HCT116 (cell line): ENCODE results near the gene TAF6L. TPM values are rescaled to one million over a fixed set of nuclear protein-coding genes. Genes with fewer than 3 reads are reported as not detected.

ENCODE experiments used
- ATAC-seq: fragments of 200-7000 bp; cut with Tn5 transposase; 2 replicates; pipeline ENCODE4 v1.9.1; 2020; ENCODE audit warnings: mild to moderate bottlenecking, moderate library complexity
- BruUV-seq: library from RNA; stranded (reverse); fragments of 400-500 nt; replicated peaks from 2 replicates; lab custom pipeline; 2021; lab: Mats Ljungman, UMichigan
- CTCF ChIA-PET: fragments of 300-600 bp; sonication (Branson Sonifier 250); formaldehyde crosslinking; loops from one replicate; lab custom pipeline; 2021; ENCODE audit warnings: antibody characterized with exemption; lab: Charles Lee
- POLR2A ChIA-PET: fragments of 300-600, 350-600 bp; sonication (Branson Sonifier 250); formaldehyde crosslinking; loops from one replicate; lab custom pipeline; 2021; ENCODE audit warnings: antibody characterized with exemption; lab: Charles Lee
- RAD21 ChIA-PET, 2 experiments: fragments of 300-600 bp; sonication (Branson Sonifier 250); formaldehyde crosslinking; loops; one replicate each; lab custom pipeline; 2023; ENCODE audit warnings: low total read pairs in 2 of 2; ENCODE audit not compliant: uncharacterized antibody in 2 of 2, unreplicated experiment in 2 of 2, low non-redundant PET in 1 of 2; lab: Charles Lee
- DNase-seq: peaks from one replicate; pipeline ENCODE4 v3.0.0-alpha.2; 2010; ENCODE audit warnings: low read depth, low spot score
- H2AFZ ChIP-seq: fragments of 200-600 bp; shearing (Covaris generic), sonication (generic); 2 replicates; pipeline ENCODE4 v1.6.1; 2017; ENCODE audit warnings: low read depth, mixed run types, mixed read lengths, antibody characterized with exemption, low read length; ENCODE audit not compliant: poor library complexity, severe bottlenecking
- H3K27ac ChIP-seq: 2 replicates; pipeline ENCODE4 v1.5.1; 2012; ENCODE audit warnings: low read depth, low read length
- H3K27me3 ChIP-seq: fragments of 200-600 bp; sonication (generic); 2 replicates; pipeline ENCODE4 v1.6.1; 2016; ENCODE audit warnings: mixed run types, low read length, mixed read lengths; ENCODE audit not compliant: insufficient read depth
- H3K36me3 ChIP-seq, 2 experiments: fragments of 200-500 bp in 1 of 2; fragments of 200-600 bp in 1 of 2; sonication (Bioruptor generic) in 1 of 2; sonication (generic) in 1 of 2; 2 replicates each; pipeline versions ENCODE4 v1.5.1 to v1.6.1; 2014 to 2016; ENCODE audit warnings: low read length in 2 of 2, inconsistent platforms in 1 of 2, mixed read lengths in 1 of 2, mixed run types in 1 of 2; ENCODE audit not compliant: insufficient read depth in 2 of 2, control insufficient read depth in 1 of 2
- H3K4me1 ChIP-seq, 2 experiments: fragments of 200-600 bp in 1 of 2; sonication (generic) in 1 of 2; 2 replicates each; pipeline versions ENCODE4 v1.5.1 to v1.6.1; 2012 to 2017; ENCODE audit warnings: low read length in 2 of 2, inconsistent platforms in 1 of 2, mild to moderate bottlenecking in 1 of 2, mixed read lengths in 1 of 2, mixed run types in 1 of 2, moderate library complexity in 1 of 2; ENCODE audit not compliant: insufficient read depth in 2 of 2, control insufficient read depth in 1 of 2
- H3K4me2 ChIP-seq: fragments of 200-600 bp; sonication (generic); 2 replicates; pipeline ENCODE4 v1.6.1; 2017; ENCODE audit warnings: mixed run types, low read length, mixed read lengths
- H3K4me3 ChIP-seq, 2 experiments: fragments of 200-600 bp in 1 of 2; sonication (generic) in 1 of 2; replicated peaks in 1 of 2; 2 replicates each; pipeline ENCODE4 v1.5.1; 2011 to 2016; ENCODE audit warnings: low read length in 2 of 2, control low read depth in 1 of 2, low read depth in 1 of 2, mild to moderate bottlenecking in 1 of 2, mixed read lengths in 1 of 2, mixed run types in 1 of 2
- H3K79me2 ChIP-seq: fragments of 200-600 bp; sonication (generic); 2 replicates; pipeline ENCODE4 v1.6.1; 2017; ENCODE audit warnings: mild to moderate bottlenecking, mixed run types, low read length, moderate library complexity, mixed read lengths; ENCODE audit not compliant: insufficient read depth
- H3K9ac ChIP-seq: fragments of 200-600 bp; sonication (generic); 2 replicates; pipeline ENCODE4 v1.6.1; 2016; ENCODE audit warnings: low read length, mixed read lengths
- H3K9me2 ChIP-seq: fragments of 200-600 bp; sonication (generic), shearing (Covaris generic); 2 replicates; pipeline ENCODE4 v1.6.1; 2017; ENCODE audit warnings: mixed run types, mild to moderate bottlenecking, moderate library complexity; ENCODE audit not compliant: insufficient read depth
- H3K9me3 ChIP-seq, 2 experiments: fragments of 200-500 bp in 1 of 2; fragments of 200-600 bp in 1 of 2; sonication (Bioruptor generic) in 1 of 2; sonication (generic) in 1 of 2; 2 replicates each; pipeline ENCODE4 v1.6.1; 2014 to 2017; ENCODE audit warnings: low read length in 2 of 2, mixed read lengths in 2 of 2, inconsistent platforms in 1 of 2, low read depth in 1 of 2, mild to moderate bottlenecking in 1 of 2, mixed run types in 1 of 2, moderate library complexity in 1 of 2; ENCODE audit not compliant: control insufficient read depth in 1 of 2, insufficient read depth in 1 of 2
- H4K20me1 ChIP-seq: fragments of 200-600 bp; sonication (generic), shearing (Covaris generic); 2 replicates; pipeline ENCODE4 v1.6.1; 2017; ENCODE audit warnings: mixed run types, mild to moderate bottlenecking, moderate library complexity; ENCODE audit not compliant: insufficient read depth
- ATF3 ChIP-seq: IDR thresholded peaks from 2 replicates; pipeline ENCODE4 v1.6.1; 2012
- CBX3 ChIP-seq: IDR thresholded peaks from 2 replicates; pipeline ENCODE4 v1.6.1; 2012; ENCODE audit warnings: low read depth
- ELF1 ChIP-seq: IDR thresholded peaks from 2 replicates; pipeline ENCODE4 v1.6.1; 2012; ENCODE audit warnings: low read depth, borderline replicate concordance
- EZH2 ChIP-seq: fragments of 200-600 bp; sonication (generic); IDR thresholded peaks from 2 replicates; pipeline ENCODE4 v1.6.1; 2017; ENCODE audit warnings: antibody characterized with exemption, mixed run types
- EZH2phosphoT487 ChIP-seq: fragments of 200-600 bp; IDR thresholded peaks from 2 replicates; pipeline ENCODE4 v1.6.1; 2018; ENCODE audit warnings: antibody characterized with exemption, borderline replicate concordance
- FOSL1 ChIP-seq: IDR thresholded peaks from 2 replicates; pipeline ENCODE4 v1.6.1; 2012; ENCODE audit warnings: low read depth
- MAX ChIP-seq: IDR thresholded peaks from 2 replicates; pipeline ENCODE4 v1.6.1; 2012
- POLR2A ChIP-seq: IDR thresholded peaks from 2 replicates; pipeline ENCODE4 v1.7.0; 2011; ENCODE audit warnings: borderline replicate concordance; ENCODE audit not compliant: insufficient read depth, insufficient read length; ENCODE audit errors: extremely low read depth
- POLR2AphosphoS5 ChIP-seq: IDR thresholded peaks from 2 replicates; pipeline ENCODE4 v1.6.1; 2011; ENCODE audit warnings: mild to moderate bottlenecking, low read depth, low read length, moderate library complexity
- RAD21 ChIP-seq: IDR thresholded peaks from 2 replicates; pipeline ENCODE4 v1.6.1; 2012; ENCODE audit warnings: low read depth, mild to moderate bottlenecking
- REST ChIP-seq: IDR thresholded peaks from 2 replicates; pipeline ENCODE4 v1.6.1; 2012; ENCODE audit warnings: low read depth
- SRF ChIP-seq: IDR thresholded peaks from 2 replicates; pipeline ENCODE4 v1.6.1; 2012; ENCODE audit warnings: low read depth
- YY1 ChIP-seq: IDR thresholded peaks from 2 replicates; pipeline ENCODE4 v1.6.1; 2011; ENCODE audit warnings: low read length, low read depth, moderate library complexity, mild to moderate bottlenecking; ENCODE audit not compliant: insufficient replicate concordance; ENCODE audit errors: extremely low read depth
- ZFX ChIP-seq: fragments of 450-650 bp; IDR thresholded peaks from 2 replicates; pipeline ENCODE4 v1.6.1; 2017
- ZNF274 ChIP-seq: fragments of 200-500 bp; sonication (Bioruptor generic); IDR thresholded peaks from 2 replicates; pipeline ENCODE4 v1.6.1; 2014; ENCODE audit warnings: mild to moderate bottlenecking, low read depth, low read length, inconsistent platforms
- intact Hi-C: fragments of 100-400 bp; cut with micrococcal nuclease; formaldehyde crosslinking; loops from 2 replicates; pipeline ENCODE4 v1.10.0; 2022
- total RNA-seq: library from RNA; stranded (reverse); gene quantifications from one replicate; pipeline ENCODE4 v1.2.1, GENCODE V29; 2021; ENCODE audit not compliant: unreplicated experiment
- TF ChIP-seq, protein P1 (sequence below), 3 experiments: fragments of 200-600 bp in 1 of 3; sonication (generic) in 1 of 3; IDR thresholded peaks in 2 of 3; conservative IDR thresholded peaks in 1 of 3; 2 replicates each; pipeline ENCODE4 v1.5.1; 2012 to 2017; ENCODE audit warnings: low read depth in 2 of 3, low read length in 2 of 3, antibody characterized with exemption in 1 of 3, borderline replicate concordance in 1 of 3, control low read depth in 1 of 3, mild to moderate bottlenecking in 1 of 3, mixed read lengths in 1 of 3, mixed run types in 1 of 3, moderate library complexity in 1 of 3; ENCODE audit not compliant: insufficient read depth in 1 of 3

The TAF6L gene
- total RNA-seq, 1 experiment from 2014 or later: 24.2 TPM

- BruUV-seq: no TSS peak
- no peak overlapping the region for H3K4me2 ChIP-seq
- intact Hi-C loops: no loop called here
- RAD21 ChIA-PET: no interaction called here
- CTCF ChIA-PET: interaction anchor here (2.7 kb wide), 1 partner anchor 9 kb away, joined by 7 read pairs; no protein-coding TSS in a partner anchor
- no peak overlapping the region for H3K4me3 ChIP-seq
- no peaks in the 10 kb centered on the region for H3K27me3 ChIP-seq
- no peaks in the 10 kb centered on the region; a peak in 1 of 4 replicates for H3K4me1 ChIP-seq
- TF ChIP-seq EZH2phosphoT487 (no peak), ZNF274 (no peak), SRF (no peak), EZH2 (no peak), REST (no peak), ELF1 (no peak), MAX (no peak), POLR2A (no peak), FOSL1 (no peak), YY1 (no peak), POLR2AphosphoS5 (no peak), ZFX (no peak), ATF3 (no peak), RAD21 (no peak), CBX3 (no peak)
- TF ChIP-seq, protein P1, sequence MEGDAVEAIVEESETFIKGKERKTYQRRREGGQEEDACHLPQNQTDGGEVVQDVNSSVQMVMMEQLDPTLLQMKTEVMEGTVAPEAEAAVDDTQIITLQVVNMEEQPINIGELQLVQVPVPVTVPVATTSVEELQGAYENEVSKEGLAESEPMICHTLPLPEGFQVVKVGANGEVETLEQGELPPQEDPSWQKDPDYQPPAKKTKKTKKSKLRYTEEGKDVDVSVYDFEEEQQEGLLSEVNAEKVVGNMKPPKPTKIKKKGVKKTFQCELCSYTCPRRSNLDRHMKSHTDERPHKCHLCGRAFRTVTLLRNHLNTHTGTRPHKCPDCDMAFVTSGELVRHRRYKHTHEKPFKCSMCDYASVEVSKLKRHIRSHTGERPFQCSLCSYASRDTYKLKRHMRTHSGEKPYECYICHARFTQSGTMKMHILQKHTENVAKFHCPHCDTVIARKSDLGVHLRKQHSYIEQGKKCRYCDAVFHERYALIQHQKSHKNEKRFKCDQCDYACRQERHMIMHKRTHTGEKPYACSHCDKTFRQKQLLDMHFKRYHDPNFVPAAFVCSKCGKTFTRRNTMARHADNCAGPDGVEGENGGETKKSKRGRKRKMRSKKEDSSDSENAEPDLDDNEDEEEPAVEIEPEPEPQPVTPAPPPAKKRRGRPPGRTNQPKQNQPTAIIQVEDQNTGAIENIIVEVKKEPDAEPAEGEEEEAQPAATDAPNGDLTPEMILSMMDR (IDR thresholded peaks at IDR 0.05 in 2 of 3, conservative IDR thresholded peaks at IDR 0.05 in 1 of 3; ENCODE audit: borderline replicate concordance in 1 of 3, insufficient read depth in 1 of 3, low read depth in 2 of 3, low read length in 2 of 3): no peak
- no peak overlapping the region for H2AFZ ChIP-seq
- POLR2A ChIA-PET: no interaction called here
- ATAC-seq (no peak), DNase-seq (no peak)
- H3K36me3 ChIP-seq: peaks cover 3 to 13% of the 10 kb centered on the region in 2 experiments; a peak in 3 of 4 replicates
- H3K9ac ChIP-seq: no peak overlapping the region
- no peak overlapping the region for H3K27ac ChIP-seq
- 0 out of 2 replicates have a peak, but pooled peaks cover 11% of the 10 kb centered on the region for H3K79me2 ChIP-seq
- no peaks in the 10 kb centered on the region for H3K9me2 ChIP-seq
- no peaks in the 10 kb centered on the region for H4K20me1 ChIP-seq
- H3K9me3 ChIP-seq: no peaks in the 10 kb centered on the region
Observed at GRCh38 chr11:62777389-62777788, 6.2 kb downstream of the TAF6L start.
